ENCODE data around the gene SLC25A21. TPM values are rescaled to one million over a fixed set of nuclear protein-coding genes. Genes with fewer than 3 reads are reported as not detected.

The SLC25A21 gene
- total and polyA plus RNA-seq, 2 experiments from 2014 or later: 10.6 to 12.1 TPM

DNA sequence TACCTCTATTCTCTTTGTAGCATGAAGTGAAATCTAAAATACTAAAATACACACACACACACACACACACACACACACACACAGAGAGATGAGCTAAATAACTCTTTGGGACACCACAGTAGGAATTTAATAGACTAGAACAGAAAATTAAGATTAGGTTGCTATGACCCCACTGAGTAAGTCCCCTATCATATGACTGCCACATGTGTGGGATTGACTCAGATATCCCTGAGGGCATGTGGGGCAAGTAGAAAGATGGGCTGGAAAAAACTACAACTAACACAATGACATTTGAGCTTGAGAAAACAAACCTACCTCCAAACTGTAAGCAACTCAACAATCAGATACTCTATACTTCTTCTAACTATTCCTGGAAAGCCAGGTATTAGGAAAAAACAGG, 27.0 kb downstream of the SLC25A21 start:
- Histone ChIP-seq H3K27me3 (ENCODE audit: insufficient read depth) (no peaks in the 10 kb centered on the region), H3K79me2 (replicated peaks; ENCODE audit: insufficient read depth) (no peaks in the 10 kb centered on the region), H3K4me1 (ENCODE audit: insufficient read depth) (no peaks in the 10 kb centered on the region), H3K27ac (ENCODE audit: low read depth) (no peak overlapping the region), H3K4me2 (no peak overlapping the region), H4K20me1 (replicated peaks; ENCODE audit: insufficient read depth) (no peaks in the 10 kb centered on the region), H2AFZ (no peak overlapping the region), H3K4me3 (no peak overlapping the region), H3K36me3 (ENCODE audit: insufficient read depth) (no peaks in the 10 kb centered on the region), H3F3A (replicated peaks; ENCODE audit: low read depth) (no peaks in the 10 kb centered on the region), H3K9me2 (ENCODE audit: insufficient read depth) (no peaks in the 10 kb centered on the region)
- no peak for TF ChIP-seq EZH2phosphoT487 (IDR thresholded peaks at IDR 0.05; ENCODE audit: unreplicated experiment)
- no peak for TF ChIP-seq ZNF331 (CRISPR knock-in tag; IDR thresholded peaks at IDR 0.05; ENCODE audit: low read depth)
- TF ChIP-seq, protein P1, sequence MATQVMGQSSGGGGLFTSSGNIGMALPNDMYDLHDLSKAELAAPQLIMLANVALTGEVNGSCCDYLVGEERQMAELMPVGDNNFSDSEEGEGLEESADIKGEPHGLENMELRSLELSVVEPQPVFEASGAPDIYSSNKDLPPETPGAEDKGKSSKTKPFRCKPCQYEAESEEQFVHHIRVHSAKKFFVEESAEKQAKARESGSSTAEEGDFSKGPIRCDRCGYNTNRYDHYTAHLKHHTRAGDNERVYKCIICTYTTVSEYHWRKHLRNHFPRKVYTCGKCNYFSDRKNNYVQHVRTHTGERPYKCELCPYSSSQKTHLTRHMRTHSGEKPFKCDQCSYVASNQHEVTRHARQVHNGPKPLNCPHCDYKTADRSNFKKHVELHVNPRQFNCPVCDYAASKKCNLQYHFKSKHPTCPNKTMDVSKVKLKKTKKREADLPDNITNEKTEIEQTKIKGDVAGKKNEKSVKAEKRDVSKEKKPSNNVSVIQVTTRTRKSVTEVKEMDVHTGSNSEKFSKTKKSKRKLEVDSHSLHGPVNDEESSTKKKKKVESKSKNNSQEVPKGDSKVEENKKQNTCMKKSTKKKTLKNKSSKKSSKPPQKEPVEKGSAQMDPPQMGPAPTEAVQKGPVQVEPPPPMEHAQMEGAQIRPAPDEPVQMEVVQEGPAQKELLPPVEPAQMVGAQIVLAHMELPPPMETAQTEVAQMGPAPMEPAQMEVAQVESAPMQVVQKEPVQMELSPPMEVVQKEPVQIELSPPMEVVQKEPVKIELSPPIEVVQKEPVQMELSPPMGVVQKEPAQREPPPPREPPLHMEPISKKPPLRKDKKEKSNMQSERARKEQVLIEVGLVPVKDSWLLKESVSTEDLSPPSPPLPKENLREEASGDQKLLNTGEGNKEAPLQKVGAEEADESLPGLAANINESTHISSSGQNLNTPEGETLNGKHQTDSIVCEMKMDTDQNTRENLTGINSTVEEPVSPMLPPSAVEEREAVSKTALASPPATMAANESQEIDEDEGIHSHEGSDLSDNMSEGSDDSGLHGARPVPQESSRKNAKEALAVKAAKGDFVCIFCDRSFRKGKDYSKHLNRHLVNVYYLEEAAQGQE (IDR thresholded peaks at IDR 0.05; ENCODE audit: unreplicated experiment): no peak
- TF ChIP-seq POLR2AphosphoS5 (IDR thresholded peaks at IDR 0.05; ENCODE audit: low read depth): no peak
- TF ChIP-seq, protein P2, sequence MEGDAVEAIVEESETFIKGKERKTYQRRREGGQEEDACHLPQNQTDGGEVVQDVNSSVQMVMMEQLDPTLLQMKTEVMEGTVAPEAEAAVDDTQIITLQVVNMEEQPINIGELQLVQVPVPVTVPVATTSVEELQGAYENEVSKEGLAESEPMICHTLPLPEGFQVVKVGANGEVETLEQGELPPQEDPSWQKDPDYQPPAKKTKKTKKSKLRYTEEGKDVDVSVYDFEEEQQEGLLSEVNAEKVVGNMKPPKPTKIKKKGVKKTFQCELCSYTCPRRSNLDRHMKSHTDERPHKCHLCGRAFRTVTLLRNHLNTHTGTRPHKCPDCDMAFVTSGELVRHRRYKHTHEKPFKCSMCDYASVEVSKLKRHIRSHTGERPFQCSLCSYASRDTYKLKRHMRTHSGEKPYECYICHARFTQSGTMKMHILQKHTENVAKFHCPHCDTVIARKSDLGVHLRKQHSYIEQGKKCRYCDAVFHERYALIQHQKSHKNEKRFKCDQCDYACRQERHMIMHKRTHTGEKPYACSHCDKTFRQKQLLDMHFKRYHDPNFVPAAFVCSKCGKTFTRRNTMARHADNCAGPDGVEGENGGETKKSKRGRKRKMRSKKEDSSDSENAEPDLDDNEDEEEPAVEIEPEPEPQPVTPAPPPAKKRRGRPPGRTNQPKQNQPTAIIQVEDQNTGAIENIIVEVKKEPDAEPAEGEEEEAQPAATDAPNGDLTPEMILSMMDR (conservative IDR thresholded peaks at IDR 0.05; ENCODE audit: low read depth in 2 of 2): no peak
- no peak for TF ChIP-seq EZH2 (IDR thresholded peaks at IDR 0.05; ENCODE audit: low read depth, unreplicated experiment)
- TF ChIP-seq ZNF114 (CRISPR knock-in tag; IDR thresholded peaks at IDR 0.05): no peak
- no peak for TF ChIP-seq CREB1 (CRISPR knock-in tag; IDR thresholded peaks at IDR 0.05; ENCODE audit: low read depth)
- TF ChIP-seq JUNB (IDR thresholded peaks at IDR 0.05; ENCODE audit: unreplicated experiment): no peak
- TF ChIP-seq NANOG (IDR thresholded peaks at IDR 0.05; ENCODE audit: borderline replicate concordance): no peak
- TF ChIP-seq, protein P3, sequence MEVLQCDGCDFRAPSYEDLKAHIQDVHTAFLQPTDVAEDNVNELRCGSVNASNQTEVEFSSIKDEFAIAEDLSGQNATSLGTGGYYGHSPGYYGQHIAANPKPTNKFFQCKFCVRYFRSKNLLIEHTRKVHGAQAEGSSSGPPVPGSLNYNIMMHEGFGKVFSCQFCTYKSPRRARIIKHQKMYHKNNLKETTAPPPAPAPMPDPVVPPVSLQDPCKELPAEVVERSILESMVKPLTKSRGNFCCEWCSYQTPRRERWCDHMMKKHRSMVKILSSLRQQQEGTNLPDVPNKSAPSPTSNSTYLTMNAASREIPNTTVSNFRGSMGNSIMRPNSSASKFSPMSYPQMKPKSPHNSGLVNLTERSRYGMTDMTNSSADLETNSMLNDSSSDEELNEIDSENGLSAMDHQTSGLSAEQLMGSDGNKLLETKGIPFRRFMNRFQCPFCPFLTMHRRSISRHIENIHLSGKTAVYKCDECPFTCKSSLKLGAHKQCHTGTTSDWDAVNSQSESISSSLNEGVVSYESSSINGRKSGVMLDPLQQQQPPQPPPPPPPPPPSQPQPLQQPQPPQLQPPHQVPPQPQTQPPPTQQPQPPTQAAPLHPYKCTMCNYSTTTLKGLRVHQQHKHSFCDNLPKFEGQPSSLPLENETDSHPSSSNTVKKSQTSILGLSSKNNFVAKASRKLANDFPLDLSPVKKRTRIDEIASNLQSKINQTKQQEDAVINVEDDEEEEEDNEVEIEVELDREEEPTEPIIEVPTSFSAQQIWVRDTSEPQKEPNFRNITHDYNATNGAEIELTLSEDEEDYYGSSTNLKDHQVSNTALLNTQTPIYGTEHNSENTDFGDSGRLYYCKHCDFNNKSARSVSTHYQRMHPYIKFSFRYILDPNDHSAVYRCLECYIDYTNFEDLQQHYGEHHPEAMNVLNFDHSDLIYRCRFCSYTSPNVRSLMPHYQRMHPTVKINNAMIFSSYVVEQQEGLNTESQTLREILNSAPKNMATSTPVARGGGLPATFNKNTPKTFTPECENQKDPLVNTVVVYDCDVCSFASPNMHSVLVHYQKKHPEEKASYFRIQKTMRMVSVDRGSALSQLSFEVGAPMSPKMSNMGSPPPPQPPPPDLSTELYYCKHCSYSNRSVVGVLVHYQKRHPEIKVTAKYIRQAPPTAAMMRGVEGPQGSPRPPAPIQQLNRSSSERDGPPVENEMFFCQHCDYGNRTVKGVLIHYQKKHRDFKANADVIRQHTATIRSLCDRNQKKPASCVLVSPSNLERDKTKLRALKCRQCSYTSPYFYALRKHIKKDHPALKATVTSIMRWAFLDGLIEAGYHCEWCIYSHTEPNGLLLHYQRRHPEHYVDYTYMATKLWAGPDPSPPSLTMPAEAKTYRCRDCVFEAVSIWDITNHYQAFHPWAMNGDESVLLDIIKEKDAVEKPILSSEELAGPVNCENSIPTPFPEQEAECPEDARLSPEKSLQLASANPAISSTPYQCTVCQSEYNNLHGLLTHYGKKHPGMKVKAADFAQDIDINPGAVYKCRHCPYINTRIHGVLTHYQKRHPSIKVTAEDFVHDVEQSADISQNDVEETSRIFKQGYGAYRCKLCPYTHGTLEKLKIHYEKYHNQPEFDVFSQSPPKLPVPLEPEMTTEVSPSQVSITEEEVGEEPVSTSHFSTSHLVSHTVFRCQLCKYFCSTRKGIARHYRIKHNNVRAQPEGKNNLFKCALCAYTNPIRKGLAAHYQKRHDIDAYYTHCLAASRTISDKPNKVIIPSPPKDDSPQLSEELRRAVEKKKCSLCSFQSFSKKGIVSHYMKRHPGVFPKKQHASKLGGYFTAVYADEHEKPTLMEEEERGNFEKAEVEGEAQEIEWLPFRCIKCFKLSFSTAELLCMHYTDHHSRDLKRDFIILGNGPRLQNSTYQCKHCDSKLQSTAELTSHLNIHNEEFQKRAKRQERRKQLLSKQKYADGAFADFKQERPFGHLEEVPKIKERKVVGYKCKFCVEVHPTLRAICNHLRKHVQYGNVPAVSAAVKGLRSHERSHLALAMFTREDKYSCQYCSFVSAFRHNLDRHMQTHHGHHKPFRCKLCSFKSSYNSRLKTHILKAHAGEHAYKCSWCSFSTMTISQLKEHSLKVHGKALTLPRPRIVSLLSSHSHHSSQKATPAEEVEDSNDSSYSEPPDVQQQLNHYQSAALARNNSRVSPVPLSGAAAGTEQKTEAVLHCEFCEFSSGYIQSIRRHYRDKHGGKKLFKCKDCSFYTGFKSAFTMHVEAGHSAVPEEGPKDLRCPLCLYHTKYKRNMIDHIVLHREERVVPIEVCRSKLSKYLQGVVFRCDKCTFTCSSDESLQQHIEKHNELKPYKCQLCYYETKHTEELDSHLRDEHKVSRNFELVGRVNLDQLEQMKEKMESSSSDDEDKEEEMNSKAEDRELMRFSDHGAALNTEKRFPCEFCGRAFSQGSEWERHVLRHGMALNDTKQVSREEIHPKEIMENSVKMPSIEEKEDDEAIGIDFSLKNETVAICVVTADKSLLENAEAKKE (CRISPR knock-in tag; IDR thresholded peaks at IDR 0.05): no peak
- no peak for TF ChIP-seq STAT1 (IDR thresholded peaks at IDR 0.05; ENCODE audit: unreplicated experiment)
- TF ChIP-seq, protein P4, sequence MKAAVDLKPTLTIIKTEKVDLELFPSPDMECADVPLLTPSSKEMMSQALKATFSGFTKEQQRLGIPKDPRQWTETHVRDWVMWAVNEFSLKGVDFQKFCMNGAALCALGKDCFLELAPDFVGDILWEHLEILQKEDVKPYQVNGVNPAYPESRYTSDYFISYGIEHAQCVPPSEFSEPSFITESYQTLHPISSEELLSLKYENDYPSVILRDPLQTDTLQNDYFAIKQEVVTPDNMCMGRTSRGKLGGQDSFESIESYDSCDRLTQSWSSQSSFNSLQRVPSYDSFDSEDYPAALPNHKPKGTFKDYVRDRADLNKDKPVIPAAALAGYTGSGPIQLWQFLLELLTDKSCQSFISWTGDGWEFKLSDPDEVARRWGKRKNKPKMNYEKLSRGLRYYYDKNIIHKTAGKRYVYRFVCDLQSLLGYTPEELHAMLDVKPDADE (IDR thresholded peaks at IDR 0.05): no peak
- peaks cover 12% of the 10 kb centered on the region; the same call in 2 of the 3 replicates for H3K4me1 Mint-ChIP-seq
- no peak overlapping the region for H3K27ac Mint-ChIP-seq
- no peaks in the 10 kb centered on the region for H3K27me3 Mint-ChIP-seq (ENCODE audit: insufficient read depth, low read depth, poor library complexity)
- no peak for DNase-seq (ENCODE audit: low spot score)
- H3K36me3 Mint-ChIP-seq (ENCODE audit: low read depth): no peaks in the 10 kb centered on the region
- H3K4me3 Mint-ChIP-seq: no peak overlapping the region
- H3K9me3 Mint-ChIP-seq: no peaks in the 10 kb centered on the region
- ATAC-seq: no peak

Data from GM23338 (cell line).